ENCODE measurements around the gene RNF39. TPM values are rescaled to one million over a fixed set of nuclear protein-coding genes. Genes with fewer than 3 reads are reported as not detected.
A peak's percentile ranks its signal among the peaks of the same experiment; 100 is the strongest.

The RNF39 gene
- total and polyA plus RNA-seq, 2 donors (not counting 3 experiments of a cell fraction or from before 2014, with no cell fraction given): not detected

DNA sequence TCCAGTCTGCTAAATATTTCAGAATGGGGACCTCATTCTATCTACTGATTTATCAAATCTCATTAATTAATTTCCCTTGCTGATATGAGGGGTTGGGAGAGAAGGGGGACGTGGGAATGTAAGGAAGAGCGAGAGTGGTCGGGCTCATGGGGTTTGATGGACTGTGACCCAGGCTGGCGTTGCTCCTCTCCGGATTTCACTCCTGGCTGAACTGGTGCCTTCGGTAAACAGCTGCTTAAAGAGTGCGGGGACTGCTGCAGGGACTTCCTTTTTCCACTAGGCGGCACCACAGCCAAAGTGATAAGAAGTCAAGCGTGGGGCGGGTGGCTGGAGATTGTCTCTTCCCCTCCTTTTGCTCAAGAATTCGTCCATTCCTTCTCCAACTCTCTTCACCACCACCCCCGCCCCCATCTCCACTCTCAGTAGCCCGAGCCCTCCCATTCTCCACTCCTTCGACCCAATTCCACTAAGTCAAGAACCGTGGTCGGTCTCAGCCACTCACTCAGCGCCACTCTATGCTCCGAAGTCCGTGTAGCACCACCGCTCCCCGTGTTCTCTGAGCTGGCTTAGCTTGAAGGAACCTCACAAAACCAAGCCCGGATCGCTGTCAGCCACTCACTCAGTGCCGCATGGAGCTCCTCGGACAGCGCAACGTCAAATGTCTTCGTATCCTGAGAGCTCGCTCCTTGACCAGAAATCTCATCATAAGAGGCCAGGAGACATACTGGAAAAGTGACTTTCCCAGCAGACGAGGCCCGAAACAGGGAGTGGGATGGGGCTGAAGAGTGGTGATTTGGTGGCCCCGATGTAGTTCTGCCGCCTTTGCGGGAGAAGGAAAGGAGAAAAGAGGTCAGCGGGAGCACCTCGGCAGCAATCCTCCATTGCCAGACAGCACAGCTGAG lies 27.7 kb upstream of the RNF39 start:
- H4K20me1 ChIP-seq (replicated peaks; ENCODE audit: control insufficient read depth, extremely low read depth, insufficient read depth, low read length): no peaks in the 10 kb centered on the region
- BruUV-seq (replicated peaks): no TSS peak
- peak overlapping the region in 2 of 3 experiments; percentile 33 to 34 for H3K4me3 ChIP-seq (replicated peaks in 1 of 3; ENCODE audit: insufficient read depth in 1 of 3, low read depth in 1 of 3, low read length in 3 of 3)
- ChIA-PET POLR2A (no interaction called here), CTCF (interaction anchor here (0.5 to 5.6 kb wide), 32 partner anchors 9 to 1296 kb away, joined by 3 to 311 read pairs (median 4); partner anchors contain the start of genes POLR1H, PPP1R11, TRIM31 and TRIM39)
- dilution Hi-C loops (cut with MboI; ENCODE audit: extremely low pct_ligation_motif_present, low sequenced_read_pairs) (no loop called here), intact Hi-C loops (cut with micrococcal nuclease) (loop anchor here (1.0 to 2.0 kb wide), 5 partner anchors 28 to 110 kb away; partner anchors contain the start of genes POLR1H, PPP1R11 and TRIM26)
- H3K4me2 ChIP-seq (ENCODE audit: insufficient read depth, low read length): peak overlapping the region; percentile 71
- H2AFZ ChIP-seq (ENCODE audit: low read depth, low read length): peak overlapping the region; percentile 81
- DNase-seq (ENCODE audit: low read depth, low spot score) (peak; percentile 82), FAIRE-seq (peak; percentile 97)
- no peak overlapping the region for H3K9ac ChIP-seq (replicated peaks; ENCODE audit: extremely low read depth, insufficient read depth, low read length)
- TF ChIP-seq, protein P1, sequence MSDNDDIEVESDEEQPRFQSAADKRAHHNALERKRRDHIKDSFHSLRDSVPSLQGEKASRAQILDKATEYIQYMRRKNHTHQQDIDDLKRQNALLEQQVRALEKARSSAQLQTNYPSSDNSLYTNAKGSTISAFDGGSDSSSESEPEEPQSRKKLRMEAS (IDR thresholded peaks at IDR 0.05; ENCODE audit: insufficient read depth, insufficient read length): no peak
- no peak for TF ChIP-seq JUN (IDR thresholded peaks at IDR 0.05; ENCODE audit: borderline replicate concordance, insufficient read depth, insufficient read length, low read depth)
- TF ChIP-seq POLR2A (IDR thresholded peaks at IDR 0.05; ENCODE audit: low read depth, low read length): no peak
- TF ChIP-seq MYC (IDR thresholded peaks at IDR 0.05; ENCODE audit: low read depth, low read length): no peak
- TF ChIP-seq EZH2 (IDR thresholded peaks at IDR 0.05; ENCODE audit: borderline replicate concordance, low read depth, low read length, severe bottlenecking): peak; percentile 15
- TF ChIP-seq, protein P2, sequence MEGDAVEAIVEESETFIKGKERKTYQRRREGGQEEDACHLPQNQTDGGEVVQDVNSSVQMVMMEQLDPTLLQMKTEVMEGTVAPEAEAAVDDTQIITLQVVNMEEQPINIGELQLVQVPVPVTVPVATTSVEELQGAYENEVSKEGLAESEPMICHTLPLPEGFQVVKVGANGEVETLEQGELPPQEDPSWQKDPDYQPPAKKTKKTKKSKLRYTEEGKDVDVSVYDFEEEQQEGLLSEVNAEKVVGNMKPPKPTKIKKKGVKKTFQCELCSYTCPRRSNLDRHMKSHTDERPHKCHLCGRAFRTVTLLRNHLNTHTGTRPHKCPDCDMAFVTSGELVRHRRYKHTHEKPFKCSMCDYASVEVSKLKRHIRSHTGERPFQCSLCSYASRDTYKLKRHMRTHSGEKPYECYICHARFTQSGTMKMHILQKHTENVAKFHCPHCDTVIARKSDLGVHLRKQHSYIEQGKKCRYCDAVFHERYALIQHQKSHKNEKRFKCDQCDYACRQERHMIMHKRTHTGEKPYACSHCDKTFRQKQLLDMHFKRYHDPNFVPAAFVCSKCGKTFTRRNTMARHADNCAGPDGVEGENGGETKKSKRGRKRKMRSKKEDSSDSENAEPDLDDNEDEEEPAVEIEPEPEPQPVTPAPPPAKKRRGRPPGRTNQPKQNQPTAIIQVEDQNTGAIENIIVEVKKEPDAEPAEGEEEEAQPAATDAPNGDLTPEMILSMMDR (IDR thresholded peaks at IDR 0.05; ENCODE audit: extremely low read depth in 1 of 2, insufficient read depth in 1 of 2, low read depth in 1 of 2, low read length in 2 of 2): peak; percentile 85 to 92
- no peak for TF ChIP-seq POLR2AphosphoS5 (IDR thresholded peaks at IDR 0.05; ENCODE audit: insufficient read depth, low read depth, low read length)
- TF ChIP-seq GATA2 (IDR thresholded peaks at IDR 0.05; ENCODE audit: insufficient read depth, insufficient read length, low read depth, low read length): no peak
- no peaks in the 10 kb centered on the region for H3K9me3 ChIP-seq (replicated peaks; ENCODE audit: control insufficient read depth, insufficient read depth, low read length)
- peaks cover 49 to 58% of the 10 kb centered on the region in 2 experiments for H3K27me3 ChIP-seq (ENCODE audit: control insufficient read depth in 2 of 2, insufficient read depth in 2 of 2, low read length in 2 of 2)
- no peaks in the 10 kb centered on the region for H3K9me1 ChIP-seq (replicated peaks; ENCODE audit: control insufficient read depth, extremely low read depth, insufficient read depth, low read length)
- no peaks in the 10 kb centered on the region for H3K79me2 ChIP-seq (ENCODE audit: control insufficient read depth, insufficient read depth, low read length)
- H3K4me1 ChIP-seq (ENCODE audit: control insufficient read depth, extremely low read depth, insufficient read depth, low read length): peaks cover 17% of the 10 kb centered on the region
- H3K36me3 ChIP-seq (ENCODE audit: control insufficient read depth in 2 of 2, extremely low read depth in 1 of 2, insufficient read depth in 2 of 2, low read length in 2 of 2): no peaks in the 10 kb centered on the region
- H3K27ac ChIP-seq (ENCODE audit: insufficient read depth, low read depth, low read length): no peak overlapping the region
